B cell (primary cell): Measurements from ENCODE around the gene RIMBP2. TPM values are rescaled to one million over a fixed set of nuclear protein-coding genes. Genes with fewer than 3 reads are reported as not detected.

Experiments
- ATAC-seq: fragments of 200-7000 bp; cut with Tn5 transposase; one replicate; pipeline ENCODE4 v1.10.0; 2021; ENCODE audit warnings: low read depth, mild to moderate bottlenecking, moderate number of reproducible peaks, moderate library complexity
- CTCF ChIA-PET: fragments of 350-600 bp; sonication (Branson Sonifier 250); formaldehyde crosslinking; loops from one replicate; lab custom pipeline; 2021; ENCODE audit warnings: antibody characterized with exemption, inconsistent platforms; lab: Charles Lee
- POLR2A ChIA-PET: fragments of 350-600 bp; sonication (Branson Sonifier 250); formaldehyde crosslinking; loops from one replicate; lab custom pipeline; 2021; ENCODE audit warnings: antibody characterized with exemption; lab: Charles Lee
- DNase-seq: peaks from one replicate; pipeline ENCODE4 v3.0.0; 2013
- H2AFZ ChIP-seq: 2 replicates; pipeline ENCODE4 v1.6.1; 2012; ENCODE audit warnings: mild to moderate bottlenecking, low read depth, low read length; ENCODE audit not compliant: insufficient read depth, poor library complexity, severe bottlenecking
- H3K27ac ChIP-seq, 2 donors: 1 replicate in 1 of 2; 2 replicates in 1 of 2; pipeline ENCODE4 v1.5.1; 2012 to 2013; ENCODE audit warnings: low read length in 2 of 2, mild to moderate bottlenecking in 2 of 2, moderate library complexity in 1 of 2
- H3K27me3 ChIP-seq, 4 experiments: fragments of 200-600 bp in 1 of 4; sonication (generic) in 1 of 4; replicated peaks in 1 of 4; 1 replicate in 2 of 4; 2 replicates in 2 of 4; pipeline versions ENCODE4 v1.6.1 to v1.7.0; 2013 to 2016; ENCODE audit warnings: low read length in 3 of 4, mild to moderate bottlenecking in 2 of 4, mixed read lengths in 1 of 4, moderate library complexity in 1 of 4; ENCODE audit not compliant: insufficient read depth in 4 of 4, control insufficient read depth in 3 of 4; ENCODE audit errors: control extremely low read depth in 1 of 4
- H3K36me3 ChIP-seq, 2 experiments: replicated peaks in 1 of 2; 1 replicate in 1 of 2; 2 replicates in 1 of 2; pipeline versions ENCODE4 v1.6.1 to v1.7.1; 2013; ENCODE audit warnings: low read length in 1 of 2; ENCODE audit not compliant: insufficient read depth in 2 of 2, control insufficient read depth in 1 of 2; ENCODE audit errors: control extremely low read depth in 1 of 2, extremely low read depth in 1 of 2
- H3K4me1 ChIP-seq, 2 donors: fragments of 200-600 bp in 1 of 2; sonication (generic) in 1 of 2; 1 replicate in 1 of 2; 2 replicates in 1 of 2; pipeline versions ENCODE4 v1.5.1 to v1.6.1; 2013 to 2017; ENCODE audit warnings: low read length in 2 of 2; ENCODE audit not compliant: control insufficient read depth in 2 of 2, insufficient read depth in 2 of 2
- H3K4me2 ChIP-seq: replicated peaks from 2 replicates; pipeline ENCODE3; 2012; ENCODE audit warnings: mild to moderate bottlenecking, low read depth, low read length; ENCODE audit not compliant: poor library complexity, severe bottlenecking
- H3K4me3 ChIP-seq, 5 experiments: fragments of 200-600 bp in 1 of 5; sonication (generic) in 1 of 5; 1 replicate in 3 of 5; 2 replicates in 2 of 5; pipeline versions ENCODE4 v1.5.1 to v1.7.0; 2011 to 2016; ENCODE audit warnings: low read length in 4 of 5, mild to moderate bottlenecking in 4 of 5, low read depth in 2 of 5, control low read depth in 1 of 5, moderate library complexity in 1 of 5; ENCODE audit not compliant: insufficient read depth in 1 of 5; ENCODE audit errors: control extremely low read depth in 1 of 5, extremely low read depth in 1 of 5
- H3K79me2 ChIP-seq: fragments of 200-600 bp; sonication (generic); one replicate; pipeline ENCODE4 v1.6.0; 2016; ENCODE audit warnings: low read length; ENCODE audit not compliant: control insufficient read depth, insufficient read depth
- H3K9ac ChIP-seq: fragments of 200-600 bp; sonication (generic); 2 replicates; pipeline ENCODE4 v1.6.1; 2017; ENCODE audit warnings: mild to moderate bottlenecking, low read length, moderate library complexity
- H3K9me3 ChIP-seq, 3 donors: one replicate each; pipeline versions ENCODE4 v1.6.1 to v1.7.1; 2013; ENCODE audit warnings: low read length in 2 of 3; ENCODE audit not compliant: control insufficient read depth in 2 of 3, insufficient read depth in 1 of 3; ENCODE audit errors: control extremely low read depth in 1 of 3
- H4K20me1 ChIP-seq: 2 replicates; pipeline ENCODE4 v1.6.0; 2012; ENCODE audit warnings: mild to moderate bottlenecking, low read length; ENCODE audit not compliant: insufficient read depth, control insufficient read depth, poor library complexity, severe bottlenecking
- H3K27ac Mint-ChIP-seq: one replicate; pipeline ENCODE4 v1.8.0; 2021; ENCODE audit warnings: mixed read lengths
- H3K27me3 Mint-ChIP-seq: one replicate; pipeline ENCODE4 v1.8.0; 2021; ENCODE audit warnings: mixed read lengths
- H3K4me1 Mint-ChIP-seq: one replicate; pipeline ENCODE4 v1.8.0; 2021; ENCODE audit warnings: mixed read lengths
- H3K4me3 Mint-ChIP-seq: one replicate; pipeline ENCODE4 v1.8.0; 2021; ENCODE audit warnings: mixed read lengths
- H3K9me3 Mint-ChIP-seq: one replicate; pipeline ENCODE4 v1.8.0; 2022; ENCODE audit warnings: mixed read lengths; ENCODE audit not compliant: insufficient read depth
- CTCF ChIP-seq: fragments of 200-600 bp; IDR thresholded peaks from one replicate; pipeline ENCODE4 v1.8.0; 2022; ENCODE audit warnings: antibody characterized with exemption, mild to moderate bottlenecking
- EZH2 ChIP-seq: IDR thresholded peaks from 2 replicates; pipeline ENCODE4 v1.6.1; 2012; ENCODE audit warnings: borderline replicate concordance, low read depth, mild to moderate bottlenecking, moderate library complexity, low read length; ENCODE audit not compliant: insufficient read depth, poor library complexity, severe bottlenecking
- WGBS: methylation state at CpG from one replicate; pipeline ENCODE4 v1.1.5; 2013; ENCODE audit warnings: missing lambda C conversion rate; ENCODE audit not compliant: insufficient coverage; 5-methylcytosine and 5-hydroxymethylcytosine counted together
- intact Hi-C: fragments of 100-400 bp; cut with micrococcal nuclease; formaldehyde crosslinking; loops from one replicate; pipeline ENCODE4 v1.10.0; 2022
- polyA plus RNA-seq: library from polyadenylated mRNA; depleted of rRNA; stranded (reverse); fragments of >200 nt; gene quantifications from 2 replicates; pipeline ENCODE4 v1.2.3, GENCODE V29; 2012
- total RNA-seq, 2 donors: library from RNA; stranded (reverse); fragments of 120-200 nt in 1 of 2; gene quantifications; 1 replicate in 1 of 2; 2 replicates in 1 of 2; pipeline versions ENCODE4 v1.2.3 to v1.2.4, GENCODE V29; 2013 to 2022

Gene RIMBP2
- total and polyA plus RNA-seq, 2 donors (not counting 1 experiment from before 2014, with no cell fraction given) = not detected

DNA sequence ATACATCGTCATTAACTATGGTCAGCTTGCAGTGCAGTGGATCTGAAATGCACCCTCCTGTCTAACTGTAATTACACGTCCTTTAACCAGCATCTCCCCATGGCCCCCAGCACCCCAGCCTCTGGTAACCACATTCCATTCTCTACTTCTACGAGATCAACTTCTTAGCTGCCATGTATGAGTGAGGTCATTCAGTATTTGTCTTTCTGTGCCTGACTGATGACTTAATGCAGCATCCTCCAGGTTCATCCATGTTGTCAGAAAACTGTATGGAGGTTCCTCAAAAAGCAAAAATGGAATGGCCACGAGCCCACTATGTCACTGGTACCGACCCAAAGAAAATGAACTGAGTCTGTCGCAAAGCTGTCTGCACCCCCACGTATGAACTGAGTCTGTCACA, 107.3 kb downstream of the RIMBP2 start:
- H3K4me3 Mint-ChIP-seq = no peak overlapping the region
- H3K9me3 Mint-ChIP-seq = no peaks in the 10 kb centered on the region
- Histone ChIP-seq H3K27me3 (no peaks in the 10 kb centered on the region), H3K9ac (no peak overlapping the region), H2AFZ (no peak overlapping the region), H3K9me3 (no peaks in the 10 kb centered on the region), H3K4me1 (no peaks in the 10 kb centered on the region), H3K4me3 (no peak overlapping the region), H4K20me1 (no peaks in the 10 kb centered on the region), H3K36me3 (no peaks in the 10 kb centered on the region), H3K4me2 (no peak overlapping the region), H3K79me2 (no peaks in the 10 kb centered on the region), H3K27ac (no peak overlapping the region)
- no peak for DNase-seq
- ChIA-PET POLR2A (no interaction called here), CTCF (no interaction called here)
- TF ChIP-seq EZH2 (no peak), CTCF (no peak)
- no peaks in the 10 kb centered on the region for H3K4me1 Mint-ChIP-seq
- H3K27ac Mint-ChIP-seq = no peak overlapping the region
- intact Hi-C loops = no loop called here
- ATAC-seq = no peak
- WGBS = 96% methylated on average over 6 of the region's 7 CpGs
- H3K27me3 Mint-ChIP-seq = no peaks in the 10 kb centered on the region

GRCh38 chr12:130608132-130608531, 108.0 kb downstream of the RIMBP2 start:
- Histone ChIP-seq H3K4me2 (no peak overlapping the region), H3K27me3 (no peaks in the 10 kb centered on the region), H3K9ac (no peak overlapping the region), H3K79me2 (no peaks in the 10 kb centered on the region), H3K4me3 (no peak overlapping the region), H3K36me3 (no peaks in the 10 kb centered on the region), H4K20me1 (no peaks in the 10 kb centered on the region), H3K4me1 (no peaks in the 10 kb centered on the region), H2AFZ (no peak overlapping the region), H3K9me3 (no peaks in the 10 kb centered on the region), H3K27ac (no peak overlapping the region)
- no peak for ATAC-seq
- Mint-ChIP-seq H3K4me3 (no peak overlapping the region), H3K27ac (no peak overlapping the region), H3K9me3 (no peaks in the 10 kb centered on the region), H3K4me1 (no peaks in the 10 kb centered on the region), H3K27me3 (no peaks in the 10 kb centered on the region)
- 67% methylated on average over 3 of the region's 5 CpGs for WGBS
- CTCF ChIA-PET = no interaction called here
- no peak for DNase-seq
- intact Hi-C loops = no loop called here
- TF ChIP-seq CTCF (no peak), EZH2 (no peak)
- POLR2A ChIA-PET = no interaction called here
